GM12878 (cell line): Measurements from ENCODE around the gene LRRC8B. TPM values are rescaled to one million over a fixed set of nuclear protein-coding genes. Genes with fewer than 3 reads are reported as not detected.

Source experiments
- ATAC-seq: fragments of 200-7000 bp; cut with Tn5 transposase; 3 replicates; pipeline ENCODE4 v1.9.1; 2020; ENCODE audit warnings: mild to moderate bottlenecking, moderate library complexity
- BruUV-seq: library from RNA; stranded (reverse); fragments of 400-500 nt; replicated peaks from 2 replicates; lab custom pipeline; 2021; lab: Mats Ljungman, UMichigan
- CTCF ChIA-PET: fragments of 300-600 bp; sonication (Branson Sonifier 250); formaldehyde crosslinking; extraction: SDS; loops from one replicate; lab custom pipeline; 2021; ENCODE audit warnings: inconsistent platforms; lab: Yijun Ruan, JAX
- POLR2A ChIA-PET: fragments of 350-600 bp; formaldehyde crosslinking; extraction: SDS; loops from one replicate; lab custom pipeline; 2021; ENCODE audit warnings: inconsistent platforms; lab: Charles Lee
- RAD21 ChIA-PET: fragments of 300-600 bp; sonication (Branson Sonifier 250); formaldehyde crosslinking; loops from one replicate; lab custom pipeline; 2023; ENCODE audit warnings: antibody characterized with exemption; ENCODE audit not compliant: unreplicated experiment; lab: Charles Lee
- SMC1A ChIA-PET: fragments of 300-600 bp; sonication (Branson Sonifier 250); formaldehyde crosslinking; loops from one replicate; lab custom pipeline; 2023; ENCODE audit not compliant: unreplicated experiment, uncharacterized antibody; lab: Charles Lee
- DNase-seq: peaks from one replicate; pipeline ENCODE4 v3.0.0-alpha.2; 2011; ENCODE audit warnings: low read depth, low spot score
- FAIRE-seq: peaks from 3 replicates; lab custom pipeline; 2011; peaks lifted over from hg19 to GRCh38; lab: Jason Lieb, UNC
- H2AFZ ChIP-seq: 2 replicates; pipeline ENCODE4 v1.6.0; 2011; ENCODE audit warnings: low read depth, low read length, control low read depth; ENCODE audit not compliant: control insufficient read depth
- H3K27ac ChIP-seq: 2 replicates; pipeline ENCODE4 v1.5.1; 2011; ENCODE audit warnings: control low read depth; ENCODE audit not compliant: control insufficient read depth, insufficient read depth
- H3K27me3 ChIP-seq, 2 experiments: replicated peaks in 1 of 2; 2 replicates each; pipeline versions ENCODE4 v1.6.0 to v1.6.1; 2011; ENCODE audit warnings: low read length in 1 of 2; ENCODE audit not compliant: control insufficient read depth in 2 of 2, insufficient read depth in 2 of 2
- H3K36me3 ChIP-seq, 2 experiments: 2 replicates each; pipeline ENCODE4 v1.5.1; 2011; ENCODE audit warnings: low read length in 1 of 2; ENCODE audit not compliant: control insufficient read depth in 2 of 2, insufficient read depth in 2 of 2
- H3K4me1 ChIP-seq: 2 replicates; pipeline ENCODE4 v1.6.1; 2011; ENCODE audit warnings: mild to moderate bottlenecking, low read length, moderate library complexity, mixed read lengths; ENCODE audit not compliant: control insufficient read depth, insufficient read depth
- H3K4me2 ChIP-seq: 2 replicates; pipeline ENCODE4 v1.6.0; 2011; ENCODE audit warnings: control low read depth; ENCODE audit not compliant: control insufficient read depth, insufficient read depth
- H3K4me3 ChIP-seq: fragments of 200-600 bp; sonication (generic); 2 replicates; pipeline ENCODE4 v1.5.1; 2016
- H3K79me2 ChIP-seq: 2 replicates; pipeline ENCODE4 v1.6.0; 2011; ENCODE audit warnings: low read length; ENCODE audit not compliant: control insufficient read depth, insufficient read depth
- H3K9ac ChIP-seq: 2 replicates; pipeline ENCODE4 v1.8.0; 2011; ENCODE audit warnings: low read length, control low read depth, mixed read lengths; ENCODE audit not compliant: control insufficient read depth, insufficient read depth
- H3K9me3 ChIP-seq: replicated peaks from 3 replicates; pipeline ENCODE4 v1.5.1; 2011; ENCODE audit warnings: mild to moderate bottlenecking, low read length; ENCODE audit not compliant: control insufficient read depth, insufficient read depth
- H4K20me1 ChIP-seq: 2 replicates; pipeline ENCODE4 v1.6.0; 2011; ENCODE audit not compliant: control insufficient read depth, insufficient read depth
- CHD2 ChIP-seq: IDR thresholded peaks from 2 replicates; pipeline ENCODE4 v1.6.1; 2011; ENCODE audit warnings: low read depth, low read length, improper control_type of control experiment, borderline replicate concordance
- EED ChIP-seq: sonication (generic); IDR thresholded peaks from 2 replicates; pipeline ENCODE4 v1.6.1; 2016; ENCODE audit warnings: antibody characterized with exemption, low read depth
- GABPA ChIP-seq: IDR thresholded peaks from 2 replicates; pipeline ENCODE4 v1.6.1; 2014; ENCODE audit warnings: antibody characterized with exemption, low read depth, mild to moderate bottlenecking, inconsistent platforms
- HDAC2 ChIP-seq: fragments of 200-600 bp; sonication (generic); IDR thresholded peaks from 2 replicates; pipeline ENCODE4 v1.6.1; 2017
- IKZF1 ChIP-seq: fragments of 450-650 bp; conservative IDR thresholded peaks from 2 replicates; pipeline ENCODE4 v1.6.1; 2017; ENCODE audit warnings: antibody characterized with exemption, mild to moderate bottlenecking
- KLF5 ChIP-seq: fragments of 450-650 bp; IDR thresholded peaks from 2 replicates; pipeline ENCODE4 v1.6.1; 2014; ENCODE audit warnings: mild to moderate bottlenecking; ENCODE audit not compliant: partially characterized antibody
- NFYA ChIP-seq: IDR thresholded peaks from 2 replicates; pipeline ENCODE4 v1.6.1; 2011; ENCODE audit warnings: low read depth, mild to moderate bottlenecking, low read length, improper control_type of control experiment, borderline replicate concordance
- RAD51 ChIP-seq: fragments of 450-650 bp; IDR thresholded peaks from 2 replicates; pipeline ENCODE4 v1.6.1; 2016; ENCODE audit warnings: moderate library complexity, mild to moderate bottlenecking, inconsistent platforms
- RB1 ChIP-seq: fragments of 450-650 bp; formaldehyde crosslinking; IDR thresholded peaks from 2 replicates; pipeline ENCODE4 v1.6.1; 2017; ENCODE audit warnings: mild to moderate bottlenecking, borderline replicate concordance
- ZNF384 ChIP-seq: IDR thresholded peaks from 2 replicates; pipeline ENCODE4 v1.6.1; 2012; ENCODE audit warnings: low read depth, mild to moderate bottlenecking, low read length, improper control_type of control experiment, borderline replicate concordance
- WGBS: methylation state at CpG from one replicate; pipeline ENCODE4 v1.1.6; 2016; ENCODE audit warnings: low lambda C conversion rate; ENCODE audit not compliant: insufficient replicate concordance, insufficient coverage; ENCODE audit errors: missing lambda C conversion rate; 5-methylcytosine and 5-hydroxymethylcytosine counted together
- in situ Hi-C: fragments of 300-500 bp; cut with MboI; formaldehyde crosslinking; loops from 9 replicates; pipeline ENCODE4 v1.14.3; 2018; ENCODE audit warnings: mixed read lengths
- intact Hi-C: fragments of 100-400 bp; cut with micrococcal nuclease; formaldehyde crosslinking; loops from one replicate; pipeline ENCODE4 v1.14.2; 2022; ENCODE audit not compliant: unreplicated experiment
- polyA plus RNA-seq, 11 experiments: library from polyadenylated mRNA; depleted of rRNA in 4 of 11; unstranded in 6 of 11; stranded (reverse) in 5 of 11; fragments of >200 nt; fragmentation: Nextera tagmentation in 4 of 11; fragmentation: Illumina TruSeq in 1 of 11; extraction: Ambion mirVana in 4 of 11; extraction: Trizol in 1 of 11; gene quantifications; 1 replicate in 1 of 11; 2 replicates in 10 of 11; pipeline versions ENCODE4 v1.2.1 to v1.2.3, GENCODE V29; 2011 to 2016; ENCODE audit warnings: inconsistent platforms in 2 of 11, missing spikeins in 2 of 11, low read depth in 1 of 11
- total RNA-seq, 4 experiments: library from RNA; depleted of rRNA in 3 of 4; stranded (reverse); fragments of >200 nt in 3 of 4; fragmentation: Illumina TruSeq in 1 of 4; extraction: Trizol in 1 of 4; gene quantifications; 2 replicates each; pipeline versions ENCODE4 v1.2.1 to v1.2.3, GENCODE V29; 2013 to 2021
- TF ChIP-seq, protein P1 (sequence below): fragments of 450-650 bp; conservative IDR thresholded peaks from 2 replicates; pipeline ENCODE4 v1.6.1; 2017; ENCODE audit warnings: mild to moderate bottlenecking, moderate library complexity
- TF ChIP-seq, protein P2 (sequence below): fragments of 450-650 bp; IDR thresholded peaks from 2 replicates; pipeline ENCODE4 v1.6.1; 2017; ENCODE audit warnings: antibody characterized with exemption, mild to moderate bottlenecking, moderate library complexity
- TF ChIP-seq, protein P3 (sequence below): fragments of 450-650 bp; IDR thresholded peaks from 2 replicates; pipeline ENCODE4 v1.6.1; 2017; ENCODE audit warnings: mild to moderate bottlenecking
- TF ChIP-seq, protein P4 (sequence below): IDR thresholded peaks from 2 replicates; pipeline ENCODE4 v1.6.1; 2012; ENCODE audit warnings: mild to moderate bottlenecking, low read depth, low read length

Gene LRRC8B
- total and polyA plus RNA-seq, 10 of the 15 experiments (the other 5 are each of a cell fraction or from before 2014, with no cell fraction given), result 1.3 to 9.2 (median 5.4) TPM

DNA sequence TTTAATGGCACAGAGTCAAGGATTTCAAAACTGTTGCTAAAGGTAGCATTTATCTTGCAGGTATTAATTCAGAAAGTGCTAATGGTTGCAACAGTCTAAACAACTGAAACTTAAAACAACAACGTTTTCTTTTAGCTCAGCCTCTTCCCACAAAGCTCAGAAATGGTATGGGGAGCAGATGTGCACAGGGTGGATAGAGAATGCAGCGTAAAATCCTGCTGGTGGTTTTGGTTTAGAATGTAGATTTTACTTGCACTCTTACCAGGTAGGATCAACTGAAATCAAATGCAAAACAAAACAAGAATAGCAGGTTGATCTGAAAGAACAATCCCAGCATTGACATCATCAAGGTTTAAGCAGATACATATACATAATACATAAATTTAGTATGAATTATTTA lies 104.5 kb downstream of the LRRC8B start:
- H3K4me1 ChIP-seq, result peaks cover 12% of the 10 kb centered on the region
- DNase-seq (no peak), FAIRE-seq (no peak), ATAC-seq (no peak)
- H3K36me3 ChIP-seq, result no peaks in the 10 kb centered on the region
- peak overlapping the region; percentile 14; the same call in 1 of the 2 replicates for H3K4me3 ChIP-seq
- H3K9ac ChIP-seq, result no peak overlapping the region
- peak overlapping the region; percentile 15; the same call in 1 of the 2 replicates for H3K4me2 ChIP-seq
- H3K27ac ChIP-seq, result no peak overlapping the region
- WGBS, result 16% methylated on average over 2 of the region's 2 CpGs
- intact Hi-C loops (no loop called here), in situ Hi-C loops (loop anchor here (5.0 to 25.0 kb wide), 2 partner anchors 128 to 358 kb away; partner anchors contain the start of gene ZNF326)
- POLR2A ChIA-PET, result interaction anchor here (1.0 kb wide), 1 partner anchor 133 kb away, joined by 4 read pairs; no protein-coding TSS in a partner anchor
- SMC1A ChIA-PET, result interaction anchor here (0.6 to 20.4 kb wide), 14 partner anchors 10 to 1055 kb away, joined by 3 to 391 read pairs (median 10); no protein-coding TSS in a partner anchor
- H3K9me3 ChIP-seq, result no peaks in the 10 kb centered on the region
- no TSS peak for BruUV-seq
- H2AFZ ChIP-seq, result no peak overlapping the region
- H4K20me1 ChIP-seq, result no peaks in the 10 kb centered on the region
- no peaks in the 10 kb centered on the region; a peak in 1 of 4 replicates for H3K27me3 ChIP-seq
- RAD21 ChIA-PET, result interaction anchor here (0.6 to 12.5 kb wide), 12 partner anchors 10 to 153 kb away, joined by 3 to 302 read pairs (median 3); no protein-coding TSS in a partner anchor
- H3K79me2 ChIP-seq, result peaks cover 12% of the 10 kb centered on the region
- CTCF ChIA-PET, result interaction anchor here (1.0 to 19.0 kb wide), 9 partner anchors 12 to 358 kb away, joined by 3 to 369 read pairs (median 6); no protein-coding TSS in a partner anchor
- TF ChIP-seq, protein P1, sequence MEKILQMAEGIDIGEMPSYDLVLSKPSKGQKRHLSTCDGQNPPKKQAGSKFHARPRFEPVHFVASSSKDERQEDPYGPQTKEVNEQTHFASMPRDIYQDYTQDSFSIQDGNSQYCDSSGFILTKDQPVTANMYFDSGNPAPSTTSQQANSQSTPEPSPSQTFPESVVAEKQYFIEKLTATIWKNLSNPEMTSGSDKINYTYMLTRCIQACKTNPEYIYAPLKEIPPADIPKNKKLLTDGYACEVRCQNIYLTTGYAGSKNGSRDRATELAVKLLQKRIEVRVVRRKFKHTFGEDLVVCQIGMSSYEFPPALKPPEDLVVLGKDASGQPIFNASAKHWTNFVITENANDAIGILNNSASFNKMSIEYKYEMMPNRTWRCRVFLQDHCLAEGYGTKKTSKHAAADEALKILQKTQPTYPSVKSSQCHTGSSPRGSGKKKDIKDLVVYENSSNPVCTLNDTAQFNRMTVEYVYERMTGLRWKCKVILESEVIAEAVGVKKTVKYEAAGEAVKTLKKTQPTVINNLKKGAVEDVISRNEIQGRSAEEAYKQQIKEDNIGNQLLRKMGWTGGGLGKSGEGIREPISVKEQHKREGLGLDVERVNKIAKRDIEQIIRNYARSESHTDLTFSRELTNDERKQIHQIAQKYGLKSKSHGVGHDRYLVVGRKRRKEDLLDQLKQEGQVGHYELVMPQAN, result no peak
- TF ChIP-seq CHD2, result no peak
- TF ChIP-seq RB1, result no peak
- no peak for TF ChIP-seq GABPA
- TF ChIP-seq IKZF1, result no peak
- no peak for TF ChIP-seq ZNF384
- TF ChIP-seq, protein P2, sequence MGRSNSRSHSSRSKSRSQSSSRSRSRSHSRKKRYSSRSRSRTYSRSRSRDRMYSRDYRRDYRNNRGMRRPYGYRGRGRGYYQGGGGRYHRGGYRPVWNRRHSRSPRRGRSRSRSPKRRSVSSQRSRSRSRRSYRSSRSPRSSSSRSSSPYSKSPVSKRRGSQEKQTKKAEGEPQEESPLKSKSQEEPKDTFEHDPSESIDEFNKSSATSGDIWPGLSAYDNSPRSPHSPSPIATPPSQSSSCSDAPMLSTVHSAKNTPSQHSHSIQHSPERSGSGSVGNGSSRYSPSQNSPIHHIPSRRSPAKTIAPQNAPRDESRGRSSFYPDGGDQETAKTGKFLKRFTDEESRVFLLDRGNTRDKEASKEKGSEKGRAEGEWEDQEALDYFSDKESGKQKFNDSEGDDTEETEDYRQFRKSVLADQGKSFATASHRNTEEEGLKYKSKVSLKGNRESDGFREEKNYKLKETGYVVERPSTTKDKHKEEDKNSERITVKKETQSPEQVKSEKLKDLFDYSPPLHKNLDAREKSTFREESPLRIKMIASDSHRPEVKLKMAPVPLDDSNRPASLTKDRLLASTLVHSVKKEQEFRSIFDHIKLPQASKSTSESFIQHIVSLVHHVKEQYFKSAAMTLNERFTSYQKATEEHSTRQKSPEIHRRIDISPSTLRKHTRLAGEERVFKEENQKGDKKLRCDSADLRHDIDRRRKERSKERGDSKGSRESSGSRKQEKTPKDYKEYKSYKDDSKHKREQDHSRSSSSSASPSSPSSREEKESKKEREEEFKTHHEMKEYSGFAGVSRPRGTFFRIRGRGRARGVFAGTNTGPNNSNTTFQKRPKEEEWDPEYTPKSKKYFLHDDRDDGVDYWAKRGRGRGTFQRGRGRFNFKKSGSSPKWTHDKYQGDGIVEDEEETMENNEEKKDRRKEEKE, result no peak
- no peak for TF ChIP-seq NFYA
- TF ChIP-seq, protein P3, sequence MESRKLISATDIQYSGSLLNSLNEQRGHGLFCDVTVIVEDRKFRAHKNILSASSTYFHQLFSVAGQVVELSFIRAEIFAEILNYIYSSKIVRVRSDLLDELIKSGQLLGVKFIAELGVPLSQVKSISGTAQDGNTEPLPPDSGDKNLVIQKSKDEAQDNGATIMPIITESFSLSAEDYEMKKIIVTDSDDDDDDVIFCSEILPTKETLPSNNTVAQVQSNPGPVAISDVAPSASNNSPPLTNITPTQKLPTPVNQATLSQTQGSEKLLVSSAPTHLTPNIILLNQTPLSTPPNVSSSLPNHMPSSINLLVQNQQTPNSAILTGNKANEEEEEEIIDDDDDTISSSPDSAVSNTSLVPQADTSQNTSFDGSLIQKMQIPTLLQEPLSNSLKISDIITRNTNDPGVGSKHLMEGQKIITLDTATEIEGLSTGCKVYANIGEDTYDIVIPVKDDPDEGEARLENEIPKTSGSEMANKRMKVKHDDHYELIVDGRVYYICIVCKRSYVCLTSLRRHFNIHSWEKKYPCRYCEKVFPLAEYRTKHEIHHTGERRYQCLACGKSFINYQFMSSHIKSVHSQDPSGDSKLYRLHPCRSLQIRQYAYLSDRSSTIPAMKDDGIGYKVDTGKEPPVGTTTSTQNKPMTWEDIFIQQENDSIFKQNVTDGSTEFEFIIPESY, result no peak
- TF ChIP-seq EED, result no peak
- TF ChIP-seq, protein P4, sequence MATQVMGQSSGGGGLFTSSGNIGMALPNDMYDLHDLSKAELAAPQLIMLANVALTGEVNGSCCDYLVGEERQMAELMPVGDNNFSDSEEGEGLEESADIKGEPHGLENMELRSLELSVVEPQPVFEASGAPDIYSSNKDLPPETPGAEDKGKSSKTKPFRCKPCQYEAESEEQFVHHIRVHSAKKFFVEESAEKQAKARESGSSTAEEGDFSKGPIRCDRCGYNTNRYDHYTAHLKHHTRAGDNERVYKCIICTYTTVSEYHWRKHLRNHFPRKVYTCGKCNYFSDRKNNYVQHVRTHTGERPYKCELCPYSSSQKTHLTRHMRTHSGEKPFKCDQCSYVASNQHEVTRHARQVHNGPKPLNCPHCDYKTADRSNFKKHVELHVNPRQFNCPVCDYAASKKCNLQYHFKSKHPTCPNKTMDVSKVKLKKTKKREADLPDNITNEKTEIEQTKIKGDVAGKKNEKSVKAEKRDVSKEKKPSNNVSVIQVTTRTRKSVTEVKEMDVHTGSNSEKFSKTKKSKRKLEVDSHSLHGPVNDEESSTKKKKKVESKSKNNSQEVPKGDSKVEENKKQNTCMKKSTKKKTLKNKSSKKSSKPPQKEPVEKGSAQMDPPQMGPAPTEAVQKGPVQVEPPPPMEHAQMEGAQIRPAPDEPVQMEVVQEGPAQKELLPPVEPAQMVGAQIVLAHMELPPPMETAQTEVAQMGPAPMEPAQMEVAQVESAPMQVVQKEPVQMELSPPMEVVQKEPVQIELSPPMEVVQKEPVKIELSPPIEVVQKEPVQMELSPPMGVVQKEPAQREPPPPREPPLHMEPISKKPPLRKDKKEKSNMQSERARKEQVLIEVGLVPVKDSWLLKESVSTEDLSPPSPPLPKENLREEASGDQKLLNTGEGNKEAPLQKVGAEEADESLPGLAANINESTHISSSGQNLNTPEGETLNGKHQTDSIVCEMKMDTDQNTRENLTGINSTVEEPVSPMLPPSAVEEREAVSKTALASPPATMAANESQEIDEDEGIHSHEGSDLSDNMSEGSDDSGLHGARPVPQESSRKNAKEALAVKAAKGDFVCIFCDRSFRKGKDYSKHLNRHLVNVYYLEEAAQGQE, result no peak
- no peak for TF ChIP-seq HDAC2
- no peak for TF ChIP-seq KLF5
- TF ChIP-seq RAD51, result no peak
